Stimulated activated CD4-positive, alpha-beta T cell treated with anti-CD3 and anti-CD28 coated beads, Interleukin-4, amount 100 ng/mL, for 4 hours (primary cell): ENCODE results near the gene SIX2.

Source experiments
- DNase-seq, 2 experiments: peaks; one replicate each; pipeline ENCODE4 v3.0.0-alpha.2; 2020

Gene SIX2

GRCh38 chr2:45000921-45001868 is 8.1 kb downstream of the SIX2 start:
- no peak for DNase-seq

GRCh38 chr2:45000341-45000901 is 8.8 kb downstream of the SIX2 start:
- no peak for DNase-seq

- no peak for DNase-seq
These were observed 9.7 kb downstream of the SIX2 start for GRCh38 chr2:44999540-44999939.

GRCh38 chr2:44997963-44998362 is 11.3 kb downstream of the SIX2 start:
- no peak for DNase-seq

- DNase-seq, result no peak
These were observed 12.9 kb downstream of the SIX2 start for GRCh38 chr2:44996356-44996755.

GRCh38 chr2:44994377-44994776 is 14.9 kb downstream of the SIX2 start:
- no peak for DNase-seq

GRCh38 chr2:44989176-44989575 is 20.1 kb downstream of the SIX2 start:
- no peak for DNase-seq

GRCh38 chr2:44983836-44984604 is 25.2 kb downstream of the SIX2 start:
- no peak for DNase-seq

- peak; percentile 44 to 68 for DNase-seq
These were observed 27.5 kb downstream of the SIX2 start for GRCh38 chr2:44981714-44982108.

GRCh38 chr2:44980751-44981713 is 28.2 kb downstream of the SIX2 start:
- DNase-seq, result no peak

GRCh38 chr2:44979581-44979980 is 29.7 kb downstream of the SIX2 start:
- DNase-seq, result no peak

GRCh38 chr2:44975571-44976450 is 33.4 kb downstream of the SIX2 start:
- no peak for DNase-seq

- no peak for DNase-seq
These were observed 35.1 kb downstream of the SIX2 start for GRCh38 chr2:44974064-44974715.

- DNase-seq, result no peak
These were observed 36.3 kb downstream of the SIX2 start for GRCh38 chr2:44972771-44973535.

GRCh38 chr2:44970846-44971450 is 38.3 kb downstream of the SIX2 start:
- DNase-seq, result no peak

- DNase-seq, result no peak
These were observed 39.3 kb downstream of the SIX2 start for GRCh38 chr2:44969936-44970335.

GRCh38 chr2:44967727-44968432 is 41.4 kb downstream of the SIX2 start:
- no peak for DNase-seq

- no peak for DNase-seq
These were observed 42.2 kb downstream of the SIX2 start for GRCh38 chr2:44967056-44967455.

- no peak for DNase-seq
These were observed 43.6 kb downstream of the SIX2 start for GRCh38 chr2:44965684-44966083.
